K562 (cell line): ENCODE results near the gene KRTAP4-3. TPM values are rescaled to one million over a fixed set of nuclear protein-coding genes. Genes with fewer than 3 reads are reported as not detected.

ENCODE experiments used
- CBX2 ChIP-seq: fragments of 200-600 bp; sonication (generic); IDR thresholded peaks from one replicate; pipeline ENCODE4 v1.6.1; 2012; ENCODE audit warnings: mild to moderate bottlenecking, low read length, inconsistent platforms; ENCODE audit not compliant: insufficient read depth, poor library complexity, severe bottlenecking
- CHD7 ChIP-seq: fragments of 200-600 bp; sonication (generic); IDR thresholded peaks from one replicate; pipeline ENCODE4 v1.6.1; 2012; ENCODE audit warnings: mild to moderate bottlenecking, low read depth, low read length, inconsistent platforms
- EP400 ChIP-seq: fragments of 450-650 bp; IDR thresholded peaks from 2 replicates; pipeline ENCODE4 v1.6.1; 2017; ENCODE audit warnings: antibody characterized with exemption, mild to moderate bottlenecking, moderate library complexity
- LCOR ChIP-seq: sonication (generic); formaldehyde crosslinking; IDR thresholded peaks from 2 replicates; pipeline ENCODE4 v1.8.0; 2022; ENCODE audit warnings: mild to moderate bottlenecking, missing genetic modification reagents
- PYGO2 ChIP-seq: fragments of 450-650 bp; IDR thresholded peaks from 2 replicates; pipeline ENCODE4 v1.6.1; 2016; ENCODE audit warnings: mild to moderate bottlenecking, missing genetic modification characterization, moderate library complexity, missing compliant biosample characterization
- TCFL5 ChIP-seq: fragments of 250-450 bp; sonication (Bioruptor Pico); conservative IDR thresholded peaks from 2 replicates; pipeline ENCODE4 v1.6.1; 2021; ENCODE audit warnings: mild to moderate bottlenecking, moderate library complexity, matching md5 sums
- TFAM ChIP-seq: fragments of 250-450 bp; sonication (Bioruptor Pico); conservative IDR thresholded peaks from 2 replicates; pipeline ENCODE4 v1.5.0; 2021; ENCODE audit warnings: mild to moderate bottlenecking, moderate library complexity
- ZNF395 ChIP-seq: fragments of 200-800 bp; sonication (Bioruptor generic); IDR thresholded peaks from 2 replicates; pipeline ENCODE4 v1.6.1; 2017; ENCODE audit warnings: missing genetic modification characterization, missing compliant biosample characterization
- ZNF778 ChIP-seq: fragments of 450-650 bp; formaldehyde crosslinking; IDR thresholded peaks from 2 replicates; pipeline ENCODE4 v1.4.0; 2020; ENCODE audit warnings: mild to moderate bottlenecking, moderate library complexity
- polyA plus RNA-seq, 8 experiments: library from polyadenylated mRNA; depleted of rRNA in 4 of 8; stranded (reverse) in 5 of 8; unstranded in 3 of 8; fragments of >200 nt; fragmentation: Nextera tagmentation in 2 of 8; fragmentation: Illumina TruSeq in 1 of 8; extraction: Ambion mirVana in 2 of 8; extraction: Trizol in 1 of 8; gene quantifications; 2 replicates each; pipeline versions ENCODE4 v1.2.1 to v1.2.3, GENCODE V29; 2011 to 2014; ENCODE audit warnings: inconsistent platforms in 1 of 8, missing spikeins in 1 of 8
- total RNA-seq, 7 experiments: library from RNA; depleted of rRNA in 6 of 7; stranded (reverse); fragments of >200 nt in 6 of 7; fragmentation: Illumina TruSeq in 2 of 7; extraction: Trizol in 2 of 7; gene quantifications; 2 replicates each; pipeline versions ENCODE4 v1.2.1 to v1.2.3, GENCODE V29; 2011 to 2021; ENCODE audit warnings: low replicate concordance in 1 of 7
- TF ChIP-seq, protein P1 (sequence below): IDR thresholded peaks from 2 replicates; pipeline ENCODE4 v1.6.1; 2014; ENCODE audit warnings: antibody characterized with exemption
- TF ChIP-seq, protein P2 (sequence below): fragments of 250-450 bp; sonication (Bioruptor Pico); IDR thresholded peaks from 2 replicates; pipeline ENCODE4 v1.8.0; 2022; ENCODE audit warnings: moderate library complexity, mild to moderate bottlenecking, inconsistent platforms

KRTAP4-3 gene
- total and polyA plus RNA-seq, 9 of the 15 experiments (the other 6 are each of a cell fraction or from before 2014, with no cell fraction given), result not detected

- TF ChIP-seq CHD7 (no peak), PYGO2 (tag) (no peak), LCOR (CRISPR knock-in tag) (no peak), ZNF395 (CRISPR knock-in tag) (no peak), TFAM (CRISPR knock-in tag) (no peak), CBX2 (no peak), ZNF778 (no peak), TCFL5 (no peak), EP400 (no peak)
- TF ChIP-seq, protein P1, sequence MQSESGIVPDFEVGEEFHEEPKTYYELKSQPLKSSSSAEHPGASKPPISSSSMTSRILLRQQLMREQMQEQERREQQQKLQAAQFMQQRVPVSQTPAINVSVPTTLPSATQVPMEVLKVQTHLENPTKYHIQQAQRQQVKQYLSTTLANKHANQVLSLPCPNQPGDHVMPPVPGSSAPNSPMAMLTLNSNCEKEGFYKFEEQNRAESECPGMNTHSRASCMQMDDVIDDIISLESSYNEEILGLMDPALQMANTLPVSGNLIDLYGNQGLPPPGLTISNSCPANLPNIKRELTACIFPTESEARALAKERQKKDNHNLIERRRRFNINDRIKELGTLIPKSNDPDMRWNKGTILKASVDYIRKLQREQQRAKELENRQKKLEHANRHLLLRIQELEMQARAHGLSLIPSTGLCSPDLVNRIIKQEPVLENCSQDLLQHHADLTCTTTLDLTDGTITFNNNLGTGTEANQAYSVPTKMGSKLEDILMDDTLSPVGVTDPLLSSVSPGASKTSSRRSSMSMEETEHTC, result no peak
- TF ChIP-seq, protein P2, sequence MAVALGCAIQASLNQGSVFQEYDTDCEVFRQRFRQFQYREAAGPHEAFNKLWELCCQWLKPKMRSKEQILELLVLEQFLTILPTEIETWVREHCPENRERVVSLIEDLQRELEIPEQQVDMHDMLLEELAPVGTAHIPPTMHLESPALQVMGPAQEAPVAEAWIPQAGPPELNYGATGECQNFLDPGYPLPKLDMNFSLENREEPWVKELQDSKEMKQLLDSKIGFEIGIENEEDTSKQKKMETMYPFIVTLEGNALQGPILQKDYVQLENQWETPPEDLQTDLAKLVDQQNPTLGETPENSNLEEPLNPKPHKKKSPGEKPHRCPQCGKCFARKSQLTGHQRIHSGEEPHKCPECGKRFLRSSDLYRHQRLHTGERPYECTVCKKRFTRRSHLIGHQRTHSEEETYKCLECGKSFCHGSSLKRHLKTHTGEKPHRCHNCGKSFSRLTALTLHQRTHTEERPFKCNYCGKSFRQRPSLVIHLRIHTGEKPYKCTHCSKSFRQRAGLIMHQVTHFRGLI (CRISPR knock-in tag), result no peak
These were observed 31.5 kb upstream of the KRTAP4-3 start (continued) for GRCh38 chr17:41199421-41200078.
